ENCODE results near the gene TBC1D22A.

TBC1D22A gene

GRCh38 chr22:47053013-47053725 is 290.7 kb downstream of the TBC1D22A start:
- DNase-seq: no peak

GRCh38 chr22:47053726-47054141 is 291.3 kb downstream of the TBC1D22A start:
- no peak for DNase-seq

- no peak for DNase-seq
Measured at GRCh38 chr22:47054231-47055072, 292.0 kb downstream of the TBC1D22A start.

GRCh38 chr22:47055073-47055355 is 292.6 kb downstream of the TBC1D22A start:
- no peak for DNase-seq

GRCh38 chr22:47055461-47055860 is 293.0 kb downstream of the TBC1D22A start:
- DNase-seq: no peak

GRCh38 chr22:47055921-47056320 is 293.5 kb downstream of the TBC1D22A start:
- DNase-seq: no peak

- no peak for DNase-seq
Measured at GRCh38 chr22:47056361-47056760, 293.9 kb downstream of the TBC1D22A start.

GRCh38 chr22:47056776-47057470 is 294.5 kb downstream of the TBC1D22A start:
- no peak for DNase-seq

GRCh38 chr22:47057916-47058585 is 295.6 kb downstream of the TBC1D22A start:
- no peak for DNase-seq

GRCh38 chr22:47059076-47059475 is 296.6 kb downstream of the TBC1D22A start:
- no peak for DNase-seq

GRCh38 chr22:47059701-47060161 is 297.3 kb downstream of the TBC1D22A start:
- DNase-seq: no peak

GRCh38 chr22:47060718-47061117 is 298.3 kb downstream of the TBC1D22A start:
- DNase-seq: no peak

- no peak for DNase-seq
Measured at GRCh38 chr22:47061226-47061625, 298.8 kb downstream of the TBC1D22A start.

- DNase-seq: no peak
Measured at GRCh38 chr22:47062126-47062525, 299.7 kb downstream of the TBC1D22A start.

- no peak for DNase-seq
Measured at GRCh38 chr22:47063071-47063509, 300.6 kb downstream of the TBC1D22A start.

GRCh38 chr22:47063606-47064005 is 301.2 kb downstream of the TBC1D22A start:
- DNase-seq: no peak

GRCh38 chr22:47064016-47064415 is 301.6 kb downstream of the TBC1D22A start:
- no peak for DNase-seq

- no peak for DNase-seq
Measured at GRCh38 chr22:47064416-47064815, 302.0 kb downstream of the TBC1D22A start.

- no peak for DNase-seq
Measured at GRCh38 chr22:47065756-47066615, 303.5 kb downstream of the TBC1D22A start.

- no peak for DNase-seq
Measured at GRCh38 chr22:47066616-47066905, 304.1 kb downstream of the TBC1D22A start.

GRCh38 chr22:47067321-47067890 is 305.0 kb downstream of the TBC1D22A start:
- DNase-seq: no peak
